Heart left ventricle (tissue), 13 donors: ENCODE results near the gene RPGR.

ENCODE experiments used
- POLR2A ChIP-seq, 2 donors: fragments of 450-650 bp; IDR thresholded peaks; one replicate each; pipeline ENCODE4 v1.6.1; 2017; ENCODE audit warnings: antibody characterized with exemption in 2 of 2, mild to moderate bottlenecking in 2 of 2, moderate library complexity in 2 of 2
- TF ChIP-seq, protein P1 (sequence below), 12 donors: fragments of 200-600 bp; sonication (generic) in 4 of 12; IDR thresholded peaks; one replicate each; pipeline versions ENCODE4 v1.5.0 to v1.8.0; 2018 to 2022; ENCODE audit warnings: antibody characterized with exemption in 12 of 12, mild to moderate bottlenecking in 5 of 12
- donor health status: ischemic (EF 13 %, LVEDD 7.1; RV severe dilation, severe dysfunction).
- donor health status: DM: no; HTN: yes; CAD: no.
- donor health status: DM: no; HTN: no; CAD: no.
- donor health status: ischemic (EF 25% LVEDD 6.9; RV normal size, moderate dysfunction).
- donor health status: ischemic (EF 25% LVEDD 5.7; RV mildly dilated, moderate dysfunction).
- donor health status: ischemic (EF 35%, LVEDD 5.7; RV mildly dilated, moderate dysfunction).
- donor health status: nonischemic (EF 11% LVEDD 7.7; RV severe dilation, severe dysfunction).
- donor health status: DM: yes; HTN: yes; CAD: no.
- donor health status: PGD.
- donor health status: ischemic (EF 29% LVEDD 5.4; RV normal size, mild dysfunction).
- donor health status: nonischemic (EF 23%, LVEDD 6.1; RV moderate dilation, normal function).

GRCh38 chrX:38249965-38250364 lies 77.3 kb downstream of the RPGR start:
- TF ChIP-seq, protein P1, sequence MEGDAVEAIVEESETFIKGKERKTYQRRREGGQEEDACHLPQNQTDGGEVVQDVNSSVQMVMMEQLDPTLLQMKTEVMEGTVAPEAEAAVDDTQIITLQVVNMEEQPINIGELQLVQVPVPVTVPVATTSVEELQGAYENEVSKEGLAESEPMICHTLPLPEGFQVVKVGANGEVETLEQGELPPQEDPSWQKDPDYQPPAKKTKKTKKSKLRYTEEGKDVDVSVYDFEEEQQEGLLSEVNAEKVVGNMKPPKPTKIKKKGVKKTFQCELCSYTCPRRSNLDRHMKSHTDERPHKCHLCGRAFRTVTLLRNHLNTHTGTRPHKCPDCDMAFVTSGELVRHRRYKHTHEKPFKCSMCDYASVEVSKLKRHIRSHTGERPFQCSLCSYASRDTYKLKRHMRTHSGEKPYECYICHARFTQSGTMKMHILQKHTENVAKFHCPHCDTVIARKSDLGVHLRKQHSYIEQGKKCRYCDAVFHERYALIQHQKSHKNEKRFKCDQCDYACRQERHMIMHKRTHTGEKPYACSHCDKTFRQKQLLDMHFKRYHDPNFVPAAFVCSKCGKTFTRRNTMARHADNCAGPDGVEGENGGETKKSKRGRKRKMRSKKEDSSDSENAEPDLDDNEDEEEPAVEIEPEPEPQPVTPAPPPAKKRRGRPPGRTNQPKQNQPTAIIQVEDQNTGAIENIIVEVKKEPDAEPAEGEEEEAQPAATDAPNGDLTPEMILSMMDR (IDR thresholded peaks at IDR 0.05) = no peak
- no peak for TF ChIP-seq POLR2A (IDR thresholded peaks at IDR 0.05)
